Measurements from ENCODE around the gene SORBS2. TPM values are rescaled to one million over a fixed set of nuclear protein-coding genes. Genes with fewer than 3 reads are reported as not detected.

SORBS2 gene
- total and polyA plus RNA-seq, 2 of the 4 experiments (the other 2 are of a cell fraction) = 0.18 TPM; not detected in 1

GRCh38 chr4:185700630-185701029 is 111.4 kb downstream of the SORBS2 start:
- Histone ChIP-seq H3K36me3 (ENCODE audit: control insufficient read depth, insufficient read depth, low read length) (no peaks in the 10 kb centered on the region), H3K27me3 (ENCODE audit: control insufficient read depth, insufficient read depth, low read length) (peaks cover 1% of the 10 kb centered on the region), H2BK20ac (ENCODE audit: low read depth, low read length) (no peak overlapping the region), H2BK120ac (ENCODE audit: low read depth, low read length) (no peak overlapping the region), H2AFZ (replicated peaks; ENCODE audit: low read length, poor library complexity) (no peak overlapping the region), H2AK9ac (replicated peaks; ENCODE audit: low read depth, low read length, poor library complexity) (no peak overlapping the region), H3K9ac (ENCODE audit: low read depth, low read length) (no peak overlapping the region), H2BK5ac (ENCODE audit: low read depth, low read length, poor library complexity, severe bottlenecking) (no peak overlapping the region), H3K14ac (replicated peaks; ENCODE audit: low read depth, low read length) (no peak overlapping the region), H3K4me1 (ENCODE audit: control insufficient read depth, insufficient read depth, low read length) (no peaks in the 10 kb centered on the region), H4K5ac (ENCODE audit: low read depth, low read length) (no peak overlapping the region), H3K27ac (ENCODE audit: insufficient read depth, low read length) (no peak overlapping the region), H2BK15ac (ENCODE audit: low read depth, low read length) (no peak overlapping the region), H3K4me2 (ENCODE audit: low read depth, low read length) (no peak overlapping the region), H4K91ac (ENCODE audit: insufficient read depth, low read depth, low read length) (no peak overlapping the region), H3K56ac (ENCODE audit: extremely low read depth, insufficient read depth, low read length) (no peak overlapping the region), H4K20me1 (ENCODE audit: insufficient read depth, low read length) (no peaks in the 10 kb centered on the region), H3K4me3 (ENCODE audit: insufficient read depth, low read depth, low read length) (no peak overlapping the region), H3K9me1 (ENCODE audit: insufficient read depth, low read length) (no peaks in the 10 kb centered on the region), H3K4ac (ENCODE audit: low read depth, low read length) (no peak overlapping the region), H3K18ac (ENCODE audit: low read depth, low read length) (no peak overlapping the region), H3K79me1 (ENCODE audit: low read depth in 1 of 2, low read length in 2 of 2) (no peaks in the 10 kb centered on the region), H2AK5ac (ENCODE audit: low read depth, low read length) (no peak overlapping the region), H3K23ac (ENCODE audit: low read depth, low read length) (no peak overlapping the region), H3K9me3 (ENCODE audit: control insufficient read depth, insufficient read depth, low read length) (no peaks in the 10 kb centered on the region), H4K8ac (ENCODE audit: low read depth in 2 of 2, low read length in 2 of 2) (no peak overlapping the region)
- ATAC-seq (ENCODE audit: low read depth) (no peak), DNase-seq (no peak)
- no TSS peak for BruUV-seq (replicated peaks)
- intact Hi-C loops (cut with micrococcal nuclease) = no loop called here
- POLR2A ChIA-PET (ENCODE audit: unreplicated experiment) = no interaction called here
- CTCF ChIA-PET = no interaction called here
- dilution Hi-C loops (cut with HindIII; ENCODE audit: low sequenced_read_pairs, unreplicated experiment) = no loop called here
- TF ChIP-seq RAD21 (IDR thresholded peaks at IDR 0.05; ENCODE audit: low read length) = no peak
- no peak for TF ChIP-seq CHD1 (IDR thresholded peaks at IDR 0.05; ENCODE audit: low read depth, low read length)
- TF ChIP-seq POLR2A (IDR thresholded peaks at IDR 0.05; ENCODE audit: low read depth, low read length) = no peak
- TF ChIP-seq USF2 (IDR thresholded peaks at IDR 0.05; ENCODE audit: low read depth, low read length) = no peak
- TF ChIP-seq, protein P1, sequence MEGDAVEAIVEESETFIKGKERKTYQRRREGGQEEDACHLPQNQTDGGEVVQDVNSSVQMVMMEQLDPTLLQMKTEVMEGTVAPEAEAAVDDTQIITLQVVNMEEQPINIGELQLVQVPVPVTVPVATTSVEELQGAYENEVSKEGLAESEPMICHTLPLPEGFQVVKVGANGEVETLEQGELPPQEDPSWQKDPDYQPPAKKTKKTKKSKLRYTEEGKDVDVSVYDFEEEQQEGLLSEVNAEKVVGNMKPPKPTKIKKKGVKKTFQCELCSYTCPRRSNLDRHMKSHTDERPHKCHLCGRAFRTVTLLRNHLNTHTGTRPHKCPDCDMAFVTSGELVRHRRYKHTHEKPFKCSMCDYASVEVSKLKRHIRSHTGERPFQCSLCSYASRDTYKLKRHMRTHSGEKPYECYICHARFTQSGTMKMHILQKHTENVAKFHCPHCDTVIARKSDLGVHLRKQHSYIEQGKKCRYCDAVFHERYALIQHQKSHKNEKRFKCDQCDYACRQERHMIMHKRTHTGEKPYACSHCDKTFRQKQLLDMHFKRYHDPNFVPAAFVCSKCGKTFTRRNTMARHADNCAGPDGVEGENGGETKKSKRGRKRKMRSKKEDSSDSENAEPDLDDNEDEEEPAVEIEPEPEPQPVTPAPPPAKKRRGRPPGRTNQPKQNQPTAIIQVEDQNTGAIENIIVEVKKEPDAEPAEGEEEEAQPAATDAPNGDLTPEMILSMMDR (conservative IDR thresholded peaks at IDR 0.05; ENCODE audit: low read depth, low read length) = no peak
- no peak for TF ChIP-seq NFE2L2 (IDR thresholded peaks at IDR 0.05; ENCODE audit: low read depth, low read length)
- in situ Hi-C loops (cut with MboI; ENCODE audit: low sequenced_read_pairs) = no loop called here

All from IMR-90 (cell line).